GM20000 (cell line): ENCODE data around the gene LOXL3.
"Not testable (repeated sequence)": the region's sequence is repeated elsewhere in the genome, so short reads cannot be mapped to it uniquely, and the experiment has no call there.

Source experiments
- DNase-seq: peaks from one replicate; pipeline ENCODE4 v3.0.0; 2012; ENCODE audit warnings: low spot score
- TF ChIP-seq, protein P1 (sequence below): IDR thresholded peaks from 2 replicates; pipeline ENCODE4 v1.5.1; 2012; ENCODE audit warnings: mild to moderate bottlenecking, control low read depth; ENCODE audit errors: extremely low read depth, missing control alignments

Gene LOXL3

DNA sequence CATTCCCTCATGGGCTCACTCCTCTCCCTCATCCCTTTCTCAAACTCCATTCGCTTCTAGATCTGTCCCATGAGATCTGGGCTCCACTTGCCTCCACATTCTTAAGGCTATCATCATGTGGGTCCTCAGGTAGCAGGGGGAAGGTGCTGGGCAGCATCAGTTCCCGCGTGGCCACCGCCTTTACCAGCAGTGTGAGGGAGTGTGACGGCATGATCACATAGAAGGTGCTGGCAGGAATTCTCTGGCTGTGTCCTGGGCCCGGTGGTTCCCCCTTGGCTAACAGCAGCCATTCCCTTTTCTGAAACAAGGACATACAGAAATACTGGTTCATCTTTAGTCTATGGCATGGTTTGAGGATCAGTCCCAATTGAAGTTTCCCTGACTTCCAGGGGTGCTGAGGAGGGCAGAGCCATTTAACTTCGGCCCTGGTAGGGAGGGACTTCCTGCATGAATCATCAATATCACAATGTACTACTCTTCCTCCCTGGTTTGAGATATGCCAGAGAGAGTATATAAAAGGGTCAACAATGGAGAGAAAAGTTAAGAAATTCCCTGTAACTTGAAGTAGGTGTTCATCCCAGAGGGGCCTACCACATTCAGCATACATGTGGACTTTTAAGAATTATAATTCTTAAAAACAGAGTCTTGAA, 8.5 kb upstream of the LOXL3 start:
- no peak for DNase-seq
- TF ChIP-seq, protein P1, sequence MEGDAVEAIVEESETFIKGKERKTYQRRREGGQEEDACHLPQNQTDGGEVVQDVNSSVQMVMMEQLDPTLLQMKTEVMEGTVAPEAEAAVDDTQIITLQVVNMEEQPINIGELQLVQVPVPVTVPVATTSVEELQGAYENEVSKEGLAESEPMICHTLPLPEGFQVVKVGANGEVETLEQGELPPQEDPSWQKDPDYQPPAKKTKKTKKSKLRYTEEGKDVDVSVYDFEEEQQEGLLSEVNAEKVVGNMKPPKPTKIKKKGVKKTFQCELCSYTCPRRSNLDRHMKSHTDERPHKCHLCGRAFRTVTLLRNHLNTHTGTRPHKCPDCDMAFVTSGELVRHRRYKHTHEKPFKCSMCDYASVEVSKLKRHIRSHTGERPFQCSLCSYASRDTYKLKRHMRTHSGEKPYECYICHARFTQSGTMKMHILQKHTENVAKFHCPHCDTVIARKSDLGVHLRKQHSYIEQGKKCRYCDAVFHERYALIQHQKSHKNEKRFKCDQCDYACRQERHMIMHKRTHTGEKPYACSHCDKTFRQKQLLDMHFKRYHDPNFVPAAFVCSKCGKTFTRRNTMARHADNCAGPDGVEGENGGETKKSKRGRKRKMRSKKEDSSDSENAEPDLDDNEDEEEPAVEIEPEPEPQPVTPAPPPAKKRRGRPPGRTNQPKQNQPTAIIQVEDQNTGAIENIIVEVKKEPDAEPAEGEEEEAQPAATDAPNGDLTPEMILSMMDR: no peak

GRCh38 chr2:74561022-74561421, 7.3 kb upstream of the LOXL3 start:
- DNase-seq: not testable (repeated sequence)

DNA sequence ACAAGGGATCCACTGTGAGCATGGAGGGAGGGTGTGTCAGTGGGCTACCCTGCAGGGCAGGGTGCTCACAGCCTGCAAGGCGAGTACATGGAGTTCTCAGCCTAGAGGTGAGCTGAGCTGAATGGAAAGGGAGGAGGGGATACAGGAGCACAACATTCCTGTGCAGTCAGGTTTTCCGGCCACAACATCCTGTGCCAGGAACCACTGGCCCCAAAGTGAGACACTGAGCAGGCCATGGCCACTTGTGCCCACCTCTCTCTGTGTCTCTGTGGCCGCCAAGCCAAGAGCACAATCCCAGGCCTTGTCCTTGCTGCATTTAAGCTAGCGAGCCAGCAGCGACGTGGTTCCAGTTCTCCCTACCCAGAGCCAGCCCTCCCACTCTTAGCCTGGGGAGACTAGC, 6.8 kb upstream of the LOXL3 start:
- DNase-seq: no peak
- TF ChIP-seq, protein P1: no peak

GRCh38 chr2:74559912-74560311, 6.2 kb upstream of the LOXL3 start:
- no peak for DNase-seq

DNA sequence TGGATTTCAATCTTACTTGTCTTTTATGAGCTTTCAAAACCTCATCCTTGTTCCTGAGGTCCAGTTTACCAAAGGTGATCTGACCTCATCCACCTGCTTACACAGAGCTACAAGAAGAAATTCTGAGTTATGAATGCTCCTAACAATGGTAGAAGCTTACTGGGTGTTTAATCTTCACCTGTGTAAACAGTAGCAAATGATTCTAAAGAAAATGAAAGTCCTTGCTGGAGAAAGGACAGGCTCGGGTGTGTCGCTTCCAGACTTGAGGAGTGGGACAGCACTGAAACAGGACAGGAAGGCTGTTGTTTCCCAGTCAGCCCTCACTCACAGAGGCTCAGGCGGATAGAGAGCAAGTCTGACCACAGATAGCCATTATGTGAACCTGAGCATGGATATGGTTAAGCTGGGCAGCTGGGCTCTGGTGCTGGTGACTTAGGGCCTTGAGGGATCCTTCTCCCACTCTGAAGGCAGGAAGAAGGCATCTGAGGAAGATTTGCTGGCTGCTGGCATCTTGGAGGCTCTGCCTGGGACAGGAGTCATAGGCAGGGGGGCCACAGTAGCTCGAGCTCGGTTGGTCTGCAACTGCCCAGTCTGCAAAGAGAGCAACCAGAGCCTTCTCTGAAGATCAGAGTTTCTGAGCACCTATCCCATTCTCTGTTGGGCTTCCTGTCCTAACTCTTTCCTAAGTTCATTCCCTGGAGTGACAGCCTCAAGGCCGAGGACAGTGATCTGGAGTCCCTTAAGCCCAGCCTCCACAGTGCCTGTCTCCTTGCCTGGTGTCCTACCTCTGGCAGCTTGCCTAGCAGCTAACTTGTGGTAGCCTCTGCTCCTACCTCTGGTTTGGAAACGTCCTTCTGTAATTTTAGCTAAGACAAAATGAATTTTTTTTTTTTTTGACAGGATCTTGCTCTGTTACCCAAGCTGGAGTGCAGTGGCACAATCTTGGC, 4.8 kb upstream of the LOXL3 start:
- TF ChIP-seq, protein P1: no peak
- no peak for DNase-seq

More at GRCh38 chr2:74559912-74560311, 6.2 kb upstream of the LOXL3 start:
- TF ChIP-seq, protein P1: no peak

- TF ChIP-seq, protein P1: no peak
- no peak for DNase-seq
Measured at GRCh38 chr2:74556831-74557370, 3.2 kb upstream of the LOXL3 start.

- no peak for DNase-seq
- TF ChIP-seq, protein P1: no peak
Measured at GRCh38 chr2:74556159-74556558, 2.4 kb upstream of the LOXL3 start.
